Bronchial epithelial cell (primary cell): ENCODE results near the gene EEFSEC. TPM values are rescaled to one million over a fixed set of nuclear protein-coding genes. Genes with fewer than 3 reads are reported as not detected.
A peak's percentile ranks its signal among the peaks of the same experiment; 100 is the strongest.

Source experiments
- DNase-seq: peaks from one replicate; pipeline ENCODE4 v3.0.0-alpha.2; 2010; ENCODE audit warnings: low read depth
- FAIRE-seq: peaks from 2 replicates; lab custom pipeline; 2011; peaks lifted over from hg19 to GRCh38; lab: Jason Lieb, UNC
- H3K27me3 ChIP-seq: 2 replicates; pipeline ENCODE4 v1.5.1; 2011; ENCODE audit warnings: low read length; ENCODE audit not compliant: control insufficient read depth, insufficient read depth
- H3K36me3 ChIP-seq: 2 replicates; pipeline ENCODE4 v1.5.1; 2011; ENCODE audit warnings: low read length; ENCODE audit not compliant: control insufficient read depth, insufficient read depth
- H3K4me3 ChIP-seq: 2 replicates; pipeline ENCODE4 v1.5.1; 2011; ENCODE audit warnings: mild to moderate bottlenecking, low read depth, low read length, control low read depth
- total RNA-seq: library from RNA; depleted of rRNA; stranded (reverse); fragments of >200 nt; gene quantifications from 2 replicates; pipeline ENCODE4 v1.2.1, GENCODE V29; 2014
- TF ChIP-seq, protein P1 (sequence below): IDR thresholded peaks from 2 replicates; pipeline ENCODE4 v1.5.1; 2011; ENCODE audit warnings: mild to moderate bottlenecking, moderate library complexity, low read length, control low read depth, inconsistent platforms; ENCODE audit not compliant: insufficient read depth, severe bottlenecking

Gene EEFSEC
- total RNA-seq, 1 donor from 2014 or later: 3.7 TPM

DNA sequence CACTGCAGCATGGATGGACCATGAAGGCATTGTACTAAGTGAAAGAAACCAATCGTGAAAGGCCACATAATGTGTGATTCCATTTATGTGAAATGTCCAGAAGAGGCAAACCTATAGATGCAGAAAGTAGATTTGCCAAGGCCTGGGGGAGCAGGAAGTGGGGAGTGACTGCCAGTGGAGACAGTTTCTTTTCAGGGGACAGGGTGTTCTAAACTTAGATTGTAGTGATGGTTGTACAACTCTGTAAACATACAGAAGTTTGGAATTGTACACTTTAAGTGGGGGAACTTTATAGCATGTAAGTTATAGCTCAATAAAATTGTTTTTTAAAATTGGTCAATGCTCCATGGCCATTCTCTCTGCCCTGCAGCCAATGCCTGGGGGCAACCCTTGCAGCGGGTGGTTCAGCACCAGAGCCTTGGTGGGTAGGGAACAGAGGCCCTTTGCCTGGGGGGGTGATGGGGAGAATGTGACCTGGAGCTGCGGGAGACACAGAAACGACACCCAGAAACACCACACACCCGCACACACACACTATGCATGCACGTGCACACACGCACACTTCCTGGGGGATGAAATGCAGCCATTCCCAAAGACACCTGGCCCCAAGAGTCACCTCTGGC is 270.4 kb downstream of the EEFSEC start:
- no peak for FAIRE-seq
- Histone ChIP-seq H3K4me3 (no peak overlapping the region), H3K36me3 (no peaks in the 10 kb centered on the region), H3K27me3 (peaks cover under 1% of the 10 kb centered on the region)
- no peak for DNase-seq
- TF ChIP-seq, protein P1, sequence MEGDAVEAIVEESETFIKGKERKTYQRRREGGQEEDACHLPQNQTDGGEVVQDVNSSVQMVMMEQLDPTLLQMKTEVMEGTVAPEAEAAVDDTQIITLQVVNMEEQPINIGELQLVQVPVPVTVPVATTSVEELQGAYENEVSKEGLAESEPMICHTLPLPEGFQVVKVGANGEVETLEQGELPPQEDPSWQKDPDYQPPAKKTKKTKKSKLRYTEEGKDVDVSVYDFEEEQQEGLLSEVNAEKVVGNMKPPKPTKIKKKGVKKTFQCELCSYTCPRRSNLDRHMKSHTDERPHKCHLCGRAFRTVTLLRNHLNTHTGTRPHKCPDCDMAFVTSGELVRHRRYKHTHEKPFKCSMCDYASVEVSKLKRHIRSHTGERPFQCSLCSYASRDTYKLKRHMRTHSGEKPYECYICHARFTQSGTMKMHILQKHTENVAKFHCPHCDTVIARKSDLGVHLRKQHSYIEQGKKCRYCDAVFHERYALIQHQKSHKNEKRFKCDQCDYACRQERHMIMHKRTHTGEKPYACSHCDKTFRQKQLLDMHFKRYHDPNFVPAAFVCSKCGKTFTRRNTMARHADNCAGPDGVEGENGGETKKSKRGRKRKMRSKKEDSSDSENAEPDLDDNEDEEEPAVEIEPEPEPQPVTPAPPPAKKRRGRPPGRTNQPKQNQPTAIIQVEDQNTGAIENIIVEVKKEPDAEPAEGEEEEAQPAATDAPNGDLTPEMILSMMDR: no peak

DNA sequence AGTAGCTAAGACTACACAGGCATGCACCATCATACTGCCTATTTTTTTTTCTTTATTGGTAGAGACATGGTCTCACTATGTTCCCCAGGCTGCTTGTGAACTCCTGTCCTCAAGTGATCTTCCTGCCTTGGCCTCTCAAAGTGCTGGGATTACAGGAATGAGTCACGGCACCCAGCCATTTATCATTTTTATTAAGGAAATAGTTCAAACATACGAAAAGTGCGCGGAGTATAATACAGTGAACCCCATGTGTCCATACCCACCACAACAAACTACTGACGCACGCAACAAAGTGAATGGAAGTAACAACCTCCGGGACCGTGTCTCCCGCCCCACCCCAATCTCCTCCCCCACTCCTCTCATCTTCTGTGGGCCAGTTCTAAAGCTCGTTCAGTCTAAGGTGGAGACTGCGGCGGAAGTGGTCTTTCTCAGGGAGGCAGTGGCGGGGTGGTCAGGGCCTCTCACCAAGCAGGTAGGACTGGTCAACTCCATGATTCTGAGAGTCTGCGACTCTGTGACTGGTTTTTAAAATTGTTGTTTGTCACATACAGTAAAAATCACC is 271.3 kb downstream of the EEFSEC start:
- TF ChIP-seq, protein P1: no peak
- DNase-seq (no peak), FAIRE-seq (no peak)
- Histone ChIP-seq H3K27me3 (peaks cover 5% of the 10 kb centered on the region), H3K4me3 (no peak overlapping the region), H3K36me3 (no peaks in the 10 kb centered on the region)

DNA sequence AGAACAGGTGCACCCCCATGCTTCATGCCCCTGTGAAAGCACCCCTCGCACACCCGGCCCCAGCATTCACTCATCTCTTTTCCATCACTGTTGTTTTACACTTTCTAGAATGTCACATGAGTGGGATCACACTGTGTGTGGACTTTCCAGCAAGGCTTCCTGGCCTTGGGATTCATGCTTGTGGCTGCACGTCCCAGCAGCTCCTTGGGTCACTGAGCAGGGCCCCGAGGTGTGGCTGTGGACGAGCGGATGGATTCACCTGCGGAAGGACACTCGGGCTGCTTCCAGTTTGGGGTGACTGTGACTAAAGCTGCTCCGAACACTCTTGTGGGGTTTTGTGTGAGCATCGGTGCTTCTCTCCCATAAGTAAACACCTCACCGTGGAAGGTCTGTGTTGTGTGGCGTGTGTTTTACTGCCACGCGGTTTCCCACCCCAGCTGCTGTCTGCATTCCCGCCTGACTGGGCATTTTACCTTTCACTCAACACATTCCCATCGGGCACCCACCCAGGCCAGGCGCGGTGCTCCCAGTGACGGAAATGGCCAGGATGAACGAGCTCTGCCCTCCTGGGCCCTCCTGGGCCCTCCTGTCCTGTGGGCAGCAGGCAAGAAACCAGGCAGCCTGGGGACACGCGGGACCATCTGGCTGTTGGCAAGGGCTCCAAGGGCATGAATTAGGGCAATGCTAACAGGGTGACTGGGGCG is 272.0 kb downstream of the EEFSEC start:
- no peak for DNase-seq
- FAIRE-seq: no peak
- TF ChIP-seq, protein P1: no peak
- Histone ChIP-seq H3K36me3 (no peaks in the 10 kb centered on the region), H3K4me3 (no peak overlapping the region), H3K27me3 (peaks cover 6% of the 10 kb centered on the region)

DNA sequence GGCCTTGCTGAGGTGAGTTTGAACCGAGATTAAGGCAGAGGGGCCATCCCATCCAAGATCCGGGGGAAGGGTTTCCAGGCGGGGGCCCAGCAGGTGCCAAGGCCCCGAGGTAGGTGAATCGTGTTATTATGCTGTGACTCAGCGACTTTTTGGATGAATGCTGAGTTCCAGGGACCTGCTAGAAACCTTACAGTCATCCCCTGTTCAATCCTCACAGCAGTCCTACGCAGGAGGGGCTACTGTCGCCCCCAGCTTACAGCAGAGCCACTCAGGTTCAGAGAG is 272.5 kb downstream of the EEFSEC start:
- DNase-seq (no peak), FAIRE-seq (no peak)
- peaks cover 7% of the 10 kb centered on the region for H3K27me3 ChIP-seq

DNA sequence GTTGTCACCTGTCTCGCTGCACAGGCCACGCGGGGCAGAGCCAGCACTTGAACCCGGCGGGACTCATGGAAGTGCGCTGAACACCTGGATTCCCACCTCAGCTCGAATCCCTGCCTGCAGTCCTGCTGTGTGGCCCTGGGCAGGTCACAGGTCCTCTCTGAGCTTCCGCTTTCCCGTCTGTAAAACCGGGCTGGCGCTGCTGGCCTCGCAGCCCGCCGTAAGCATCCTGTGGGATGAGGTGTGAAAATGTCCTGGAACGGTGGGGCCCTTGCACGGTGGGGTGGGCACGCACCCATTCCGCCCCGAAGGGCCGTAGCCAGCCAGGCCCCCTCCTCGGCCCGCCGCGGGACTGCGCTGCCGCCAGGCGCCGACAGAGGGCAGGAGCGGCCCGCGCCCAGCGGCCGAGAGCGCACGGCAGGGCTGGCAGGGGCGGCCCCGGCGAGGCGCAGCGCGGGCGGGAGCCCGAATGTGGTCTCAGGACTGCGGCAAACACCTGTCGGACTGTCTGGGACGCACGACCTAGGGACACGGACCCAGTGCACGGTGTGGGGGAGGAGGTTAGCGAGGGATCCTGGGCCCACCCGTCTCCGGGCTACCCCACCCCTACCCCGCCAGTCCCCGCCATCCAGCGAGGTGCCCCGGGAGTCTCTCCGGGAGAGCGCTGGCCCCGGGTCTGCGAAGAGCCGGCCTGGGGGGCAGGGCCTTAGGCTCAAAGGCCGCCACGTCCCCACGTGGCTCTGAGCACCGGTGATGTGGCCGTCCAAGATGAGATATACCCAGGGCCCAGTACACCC is 273.0 kb downstream of the EEFSEC start:
- FAIRE-seq (no peak), DNase-seq (no peak)
- Histone ChIP-seq H3K36me3 (no peaks in the 10 kb centered on the region), H3K27me3 (peaks cover 9% of the 10 kb centered on the region), H3K4me3 (peak overlapping the region; percentile 17)
- TF ChIP-seq, protein P1: peak; percentile 79

More for the DNA sequence above, 272.5 kb downstream of the EEFSEC start:
- Histone ChIP-seq H3K36me3 (no peaks in the 10 kb centered on the region), H3K4me3 (no peak overlapping the region)
- TF ChIP-seq, protein P1: no peak
